ENCODE measurements around the gene ERC2.

The ERC2 gene

GRCh38 chr3:55619046-55619808, 849.0 kb downstream of the ERC2 start:
- no peak for DNase-seq (ENCODE audit: low spot score)

GRCh38 chr3:55617385-55617784, 850.9 kb downstream of the ERC2 start:
- DNase-seq (ENCODE audit: low spot score), result no peak

GRCh38 chr3:55616803-55617202, 851.5 kb downstream of the ERC2 start:
- no peak for DNase-seq (ENCODE audit: low spot score)

- DNase-seq (ENCODE audit: low spot score), result peak; percentile 49
These were observed 852.5 kb downstream of the ERC2 start for GRCh38 chr3:55615694-55616295.

GRCh38 chr3:55615039-55615693, 853.1 kb downstream of the ERC2 start:
- DNase-seq (ENCODE audit: low spot score), result no peak

- no peak for DNase-seq (ENCODE audit: low spot score)
These were observed 857.1 kb downstream of the ERC2 start for GRCh38 chr3:55611121-55611520.

- DNase-seq (ENCODE audit: low spot score), result no peak
These were observed 858.9 kb downstream of the ERC2 start for GRCh38 chr3:55609230-55609827.

- DNase-seq (ENCODE audit: low spot score), result no peak
These were observed 859.8 kb downstream of the ERC2 start for GRCh38 chr3:55608301-55608937.

- no peak for DNase-seq (ENCODE audit: low spot score)
These were observed 860.4 kb downstream of the ERC2 start for GRCh38 chr3:55607844-55608243.

GRCh38 chr3:55607175-55607574, 861.1 kb downstream of the ERC2 start:
- no peak for DNase-seq (ENCODE audit: low spot score)

GRCh38 chr3:55605443-55606236, 862.6 kb downstream of the ERC2 start:
- DNase-seq (ENCODE audit: low spot score), result no peak

- no peak for DNase-seq (ENCODE audit: low spot score)
These were observed 863.4 kb downstream of the ERC2 start for GRCh38 chr3:55604846-55605245.

GRCh38 chr3:55604402-55604801, 863.9 kb downstream of the ERC2 start:
- no peak for DNase-seq (ENCODE audit: low spot score)

- peak; percentile 16 for DNase-seq (ENCODE audit: low spot score)
These were observed 866.7 kb downstream of the ERC2 start for GRCh38 chr3:55601366-55602080.

- DNase-seq (ENCODE audit: low spot score), result no peak
These were observed 870.0 kb downstream of the ERC2 start for GRCh38 chr3:55598224-55598623.

- DNase-seq (ENCODE audit: low spot score), result no peak
These were observed 870.6 kb downstream of the ERC2 start for GRCh38 chr3:55597641-55598040.

- no peak for DNase-seq (ENCODE audit: low spot score)
These were observed 872.1 kb downstream of the ERC2 start for GRCh38 chr3:55596212-55596611.

- DNase-seq (ENCODE audit: low spot score), result no peak
These were observed 872.8 kb downstream of the ERC2 start for GRCh38 chr3:55595420-55595819.

GRCh38 chr3:55592572-55592971, 875.7 kb downstream of the ERC2 start:
- DNase-seq (ENCODE audit: low spot score), result no peak

- peak; percentile 59 for DNase-seq (ENCODE audit: low spot score)
These were observed 876.4 kb downstream of the ERC2 start for GRCh38 chr3:55591888-55592287.

Measured in globus pallidus (tissue), 1 donor.